ENCODE data around the gene KRT15.

The KRT15 gene

DNA sequence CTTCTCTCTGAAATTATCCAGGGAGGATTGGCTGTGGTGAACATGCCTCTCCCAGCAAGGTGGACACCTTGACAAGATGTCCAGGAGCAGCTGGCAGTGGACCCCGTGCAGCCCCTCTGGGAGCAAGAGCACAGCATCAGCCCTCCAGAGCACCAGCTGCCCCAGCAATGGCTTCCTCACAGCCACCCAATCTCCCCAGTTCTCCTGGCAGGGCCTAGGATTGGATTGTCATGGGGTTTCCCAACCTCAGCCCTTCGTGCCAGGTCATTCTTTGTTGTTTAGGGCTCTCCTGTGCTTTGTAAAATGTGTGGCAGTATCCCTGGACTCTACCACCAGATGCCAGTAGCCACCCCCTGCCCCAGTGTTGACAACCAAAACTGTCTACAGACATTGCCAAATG, 27.2 kb downstream of the KRT15 start:
- H3K27ac ChIP-seq = no peak overlapping the region
- TF ChIP-seq ZFX (IDR thresholded peaks at IDR 0.05) = no peak
- TF ChIP-seq, protein P1, sequence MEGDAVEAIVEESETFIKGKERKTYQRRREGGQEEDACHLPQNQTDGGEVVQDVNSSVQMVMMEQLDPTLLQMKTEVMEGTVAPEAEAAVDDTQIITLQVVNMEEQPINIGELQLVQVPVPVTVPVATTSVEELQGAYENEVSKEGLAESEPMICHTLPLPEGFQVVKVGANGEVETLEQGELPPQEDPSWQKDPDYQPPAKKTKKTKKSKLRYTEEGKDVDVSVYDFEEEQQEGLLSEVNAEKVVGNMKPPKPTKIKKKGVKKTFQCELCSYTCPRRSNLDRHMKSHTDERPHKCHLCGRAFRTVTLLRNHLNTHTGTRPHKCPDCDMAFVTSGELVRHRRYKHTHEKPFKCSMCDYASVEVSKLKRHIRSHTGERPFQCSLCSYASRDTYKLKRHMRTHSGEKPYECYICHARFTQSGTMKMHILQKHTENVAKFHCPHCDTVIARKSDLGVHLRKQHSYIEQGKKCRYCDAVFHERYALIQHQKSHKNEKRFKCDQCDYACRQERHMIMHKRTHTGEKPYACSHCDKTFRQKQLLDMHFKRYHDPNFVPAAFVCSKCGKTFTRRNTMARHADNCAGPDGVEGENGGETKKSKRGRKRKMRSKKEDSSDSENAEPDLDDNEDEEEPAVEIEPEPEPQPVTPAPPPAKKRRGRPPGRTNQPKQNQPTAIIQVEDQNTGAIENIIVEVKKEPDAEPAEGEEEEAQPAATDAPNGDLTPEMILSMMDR (conservative IDR thresholded peaks at IDR 0.05) = no peak

DNA sequence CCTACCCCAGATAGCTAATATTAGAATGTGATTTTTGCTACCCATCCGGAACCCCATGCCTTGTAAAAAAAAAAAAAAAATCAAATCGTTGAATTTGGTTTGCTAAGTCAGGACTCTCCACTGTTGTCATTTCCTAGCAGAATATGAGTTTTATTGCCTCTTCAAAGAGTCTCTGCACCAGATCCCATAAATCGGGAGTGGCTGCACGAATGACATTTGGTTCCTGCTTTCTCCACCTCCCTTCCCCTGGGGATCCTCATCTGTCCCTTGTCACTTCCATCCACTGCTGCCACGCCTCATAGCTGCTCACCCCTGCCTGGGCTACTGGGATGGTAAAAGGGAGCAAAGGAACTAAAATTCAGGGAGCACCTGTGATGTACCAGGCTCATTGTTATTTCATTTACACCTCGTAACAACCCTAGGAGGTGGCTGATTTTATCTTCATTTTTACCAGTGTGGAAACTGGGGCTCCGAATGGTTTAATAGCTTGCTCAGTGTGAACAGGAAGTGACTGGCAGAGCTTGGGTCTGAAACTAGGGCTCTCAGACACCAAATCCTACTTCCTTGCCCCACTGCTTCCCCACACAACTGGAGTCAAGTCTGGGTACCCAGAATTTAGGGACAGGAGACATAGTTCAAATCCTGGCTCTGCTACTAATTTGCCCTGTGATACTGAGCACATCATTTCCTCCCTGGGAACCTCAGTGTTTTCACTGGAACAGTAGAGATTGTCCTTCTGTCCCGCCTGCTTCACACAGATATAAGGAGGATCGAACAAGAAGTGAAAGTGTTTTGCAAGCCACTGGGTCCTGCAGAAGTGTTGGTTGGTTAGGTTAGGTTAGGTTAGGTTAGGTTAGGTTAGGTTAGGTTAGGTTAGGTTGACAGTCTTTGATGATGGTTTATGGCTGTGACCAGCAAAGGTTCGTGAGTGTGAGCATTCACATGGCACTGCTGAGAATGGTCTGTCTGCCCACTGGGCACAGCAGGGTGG, 28.4 kb downstream of the KRT15 start:
- TF ChIP-seq, protein P1 (conservative IDR thresholded peaks at IDR 0.05) = no peak
- no peak for TF ChIP-seq ZFX (IDR thresholded peaks at IDR 0.05)
- no peak overlapping the region for H3K27ac ChIP-seq

GRCh38 chr17:41489531-41489930, 29.2 kb downstream of the KRT15 start, which contains the start of gene KRT36:
KRT36 (minus strand) TSS chr17:41489910; CDS start chr17:41489864, 46 bp downstream.
- no peak within 1 kb of the TSS for H3K27ac ChIP-seq
- TF ChIP-seq ZFX (IDR thresholded peaks at IDR 0.05) = no peak
- TF ChIP-seq, protein P1 (conservative IDR thresholded peaks at IDR 0.05) = no peak

GRCh38 chr17:41486809-41487530, 31.7 kb downstream of the KRT15 start:
- H3K27ac ChIP-seq = no peak overlapping the region
- no peak for TF ChIP-seq ZFX (IDR thresholded peaks at IDR 0.05)
- TF ChIP-seq, protein P1 (conservative IDR thresholded peaks at IDR 0.05) = peak; percentile 78

GRCh38 chr17:41486316-41486715, 32.4 kb downstream of the KRT15 start:
- TF ChIP-seq, protein P1 (conservative IDR thresholded peaks at IDR 0.05) = no peak
- no peak for TF ChIP-seq ZFX (IDR thresholded peaks at IDR 0.05)
- no peak overlapping the region for H3K27ac ChIP-seq

DNA sequence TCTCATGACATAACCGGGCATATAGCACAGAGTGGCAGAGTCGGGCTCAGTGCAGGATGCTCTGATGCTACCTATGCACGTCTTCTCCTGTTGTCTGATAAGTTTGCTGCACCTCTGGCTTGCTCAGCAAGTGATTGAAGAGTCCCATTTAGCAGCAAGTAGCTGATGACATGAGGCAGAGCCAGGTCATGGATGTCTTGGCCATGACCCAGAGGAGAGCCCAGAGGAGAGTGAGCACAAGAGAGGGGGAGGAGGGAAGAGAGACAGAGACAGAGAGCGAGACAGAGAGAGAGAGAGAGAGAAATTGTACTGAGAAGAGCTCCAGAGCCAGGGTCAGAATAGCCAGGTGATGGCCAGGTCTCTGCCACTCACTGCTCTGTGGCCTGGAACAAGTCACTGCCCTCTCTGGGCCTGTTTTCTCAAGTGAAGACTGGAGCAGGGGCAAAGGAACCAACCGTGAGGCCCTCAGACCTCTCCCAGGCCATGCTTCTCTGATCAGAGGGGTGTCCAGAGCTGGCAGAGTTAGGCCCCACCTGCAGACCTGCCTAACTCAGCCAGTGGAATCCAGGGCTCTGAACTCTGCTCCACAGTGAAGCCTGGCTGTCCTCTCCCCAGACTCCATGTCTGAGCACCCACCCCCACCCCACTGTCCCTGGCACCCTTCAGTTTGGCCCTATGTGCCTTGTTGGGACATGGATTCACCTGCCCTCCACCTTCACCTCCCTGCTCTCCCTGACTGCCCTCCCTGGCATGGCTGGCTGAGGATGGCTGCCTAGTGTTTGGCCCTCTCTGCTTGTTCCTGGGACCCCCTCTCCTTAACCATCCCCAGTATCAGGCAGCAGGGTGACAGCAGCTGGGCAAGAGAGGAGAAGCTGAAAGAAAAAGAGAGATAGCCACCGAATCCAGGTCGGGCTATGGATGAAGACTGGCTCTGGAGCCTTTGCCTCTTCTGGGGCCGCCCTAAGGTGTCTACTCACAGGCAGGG, 33.5 kb downstream of the KRT15 start:
- H3K27ac ChIP-seq = no peak overlapping the region
- TF ChIP-seq ZFX (IDR thresholded peaks at IDR 0.05) = no peak
